HL-60 (cell line): Measurements from ENCODE around the gene BRMS1.
A peak's percentile ranks its signal among the peaks of the same experiment; 100 is the strongest.

ENCODE experiments used
- DNase-seq, 2 experiments: peaks; one replicate each; pipeline ENCODE4 v3.0.0-alpha.2; 2010 to 2020; ENCODE audit warnings: low read depth in 1 of 2, low spot score in 1 of 2
- H3K27ac ChIP-seq: fragments of 250-450 bp; sonication (Bioruptor Pico); replicated peaks from 2 replicates; pipeline ENCODE4 v1.5.1; 2020; ENCODE audit warnings: mild to moderate bottlenecking, moderate library complexity
- H3K27me3 ChIP-seq: fragments of 250-450 bp; sonication (Bioruptor Pico); 2 replicates; pipeline ENCODE4 v1.5.1; 2021; ENCODE audit warnings: mild to moderate bottlenecking, moderate library complexity; ENCODE audit not compliant: insufficient read depth, poor library complexity, severe bottlenecking
- H3K4me3 ChIP-seq: replicated peaks from 2 replicates; pipeline ENCODE4 v1.5.1; 2011; ENCODE audit warnings: mild to moderate bottlenecking, control low read depth, low read length; ENCODE audit not compliant: insufficient read depth
- CTCF ChIP-seq: IDR thresholded peaks from one replicate; pipeline ENCODE4 v1.5.1; 2011; ENCODE audit warnings: low read length, control low read depth, inconsistent platforms; ENCODE audit not compliant: insufficient read depth
- GABPA ChIP-seq: IDR thresholded peaks from 2 replicates; pipeline ENCODE4 v1.6.1; 2012; ENCODE audit warnings: low read depth
- POLR2AphosphoS5 ChIP-seq: IDR thresholded peaks from 2 replicates; pipeline ENCODE4 v1.6.1; 2012; ENCODE audit warnings: low read depth
- SPI1 ChIP-seq: IDR thresholded peaks from 2 replicates; pipeline ENCODE4 v1.6.1; 2012; ENCODE audit warnings: low read depth, mild to moderate bottlenecking, borderline replicate concordance
- TF ChIP-seq, protein P1 (sequence below): IDR thresholded peaks from 2 replicates; pipeline ENCODE4 v1.6.1; 2012; ENCODE audit warnings: low read depth; ENCODE audit not compliant: insufficient replicate concordance

BRMS1 gene

DNA sequence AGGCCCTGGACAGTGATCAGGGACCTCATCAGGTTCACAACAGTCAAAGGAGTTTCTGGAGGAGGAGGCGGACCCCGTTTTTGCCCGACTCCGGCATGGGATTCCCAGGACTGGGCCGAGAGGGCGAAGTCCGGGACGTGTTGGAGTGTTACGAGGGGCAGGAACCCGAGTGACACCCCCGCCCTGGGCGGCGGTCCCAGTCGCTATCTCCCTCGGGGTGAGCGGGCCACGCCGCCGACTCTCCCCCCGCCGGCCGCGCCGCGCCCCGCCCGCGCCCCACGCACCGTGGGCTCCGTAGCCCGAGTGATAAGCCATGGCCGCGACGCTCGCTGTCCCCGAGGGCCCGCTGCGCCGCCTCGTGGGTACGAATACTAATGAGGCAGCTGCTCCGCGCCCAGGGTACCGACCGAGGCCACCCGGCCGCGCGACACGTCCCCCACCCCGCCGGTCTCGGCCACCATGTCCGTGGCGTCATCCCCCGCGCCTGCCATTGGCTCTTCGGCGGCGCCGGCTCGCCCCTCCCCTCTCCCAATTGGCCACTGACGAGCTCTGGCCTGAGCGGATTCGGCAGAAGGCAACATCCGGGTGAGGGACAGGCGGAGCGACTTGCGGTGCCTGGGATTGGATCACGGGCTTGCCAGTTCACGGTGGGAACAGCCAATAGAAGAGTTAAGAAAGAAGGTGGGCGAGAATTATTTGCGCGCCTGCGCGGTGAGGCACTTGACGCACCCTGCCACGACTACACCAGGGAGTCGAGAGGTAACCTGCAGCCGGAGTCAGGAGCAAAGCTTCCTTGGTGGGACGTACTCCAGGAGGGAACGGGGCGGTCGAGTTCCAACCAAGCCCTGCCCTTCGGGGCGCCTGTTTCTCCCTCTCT is 56.0 kb downstream of the BRMS1 start, which contains the start of gene YIF1A:
YIF1A (minus strand) TSS at position 473 of the 877 bp plus-strand sequence; CDS start at position 315, 158 bp downstream.
- peak within 1 kb of the TSS; percentile 90 for H3K4me3 ChIP-seq
- peaks cover 17% of the 10 kb centered on the region for H3K27me3 ChIP-seq
- TF ChIP-seq CTCF (no peak), SPI1 (no peak), POLR2AphosphoS5 (peak; percentile 81), GABPA (peak; percentile 73; the same call in 1 of the 2 replicates)
- TF ChIP-seq, protein P1, sequence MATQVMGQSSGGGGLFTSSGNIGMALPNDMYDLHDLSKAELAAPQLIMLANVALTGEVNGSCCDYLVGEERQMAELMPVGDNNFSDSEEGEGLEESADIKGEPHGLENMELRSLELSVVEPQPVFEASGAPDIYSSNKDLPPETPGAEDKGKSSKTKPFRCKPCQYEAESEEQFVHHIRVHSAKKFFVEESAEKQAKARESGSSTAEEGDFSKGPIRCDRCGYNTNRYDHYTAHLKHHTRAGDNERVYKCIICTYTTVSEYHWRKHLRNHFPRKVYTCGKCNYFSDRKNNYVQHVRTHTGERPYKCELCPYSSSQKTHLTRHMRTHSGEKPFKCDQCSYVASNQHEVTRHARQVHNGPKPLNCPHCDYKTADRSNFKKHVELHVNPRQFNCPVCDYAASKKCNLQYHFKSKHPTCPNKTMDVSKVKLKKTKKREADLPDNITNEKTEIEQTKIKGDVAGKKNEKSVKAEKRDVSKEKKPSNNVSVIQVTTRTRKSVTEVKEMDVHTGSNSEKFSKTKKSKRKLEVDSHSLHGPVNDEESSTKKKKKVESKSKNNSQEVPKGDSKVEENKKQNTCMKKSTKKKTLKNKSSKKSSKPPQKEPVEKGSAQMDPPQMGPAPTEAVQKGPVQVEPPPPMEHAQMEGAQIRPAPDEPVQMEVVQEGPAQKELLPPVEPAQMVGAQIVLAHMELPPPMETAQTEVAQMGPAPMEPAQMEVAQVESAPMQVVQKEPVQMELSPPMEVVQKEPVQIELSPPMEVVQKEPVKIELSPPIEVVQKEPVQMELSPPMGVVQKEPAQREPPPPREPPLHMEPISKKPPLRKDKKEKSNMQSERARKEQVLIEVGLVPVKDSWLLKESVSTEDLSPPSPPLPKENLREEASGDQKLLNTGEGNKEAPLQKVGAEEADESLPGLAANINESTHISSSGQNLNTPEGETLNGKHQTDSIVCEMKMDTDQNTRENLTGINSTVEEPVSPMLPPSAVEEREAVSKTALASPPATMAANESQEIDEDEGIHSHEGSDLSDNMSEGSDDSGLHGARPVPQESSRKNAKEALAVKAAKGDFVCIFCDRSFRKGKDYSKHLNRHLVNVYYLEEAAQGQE: no peak
- peak within 1 kb of the TSS; percentile 60 for H3K27ac ChIP-seq
- DNase-seq: peak; percentile 99 to 100

GRCh38 chr11:66287889-66288670 is 56.8 kb downstream of the BRMS1 start:
- Histone ChIP-seq H3K27ac (peak overlapping the region; percentile 60), H3K27me3 (peaks cover 17% of the 10 kb centered on the region), H3K4me3 (peak overlapping the region; percentile 90)
- peak in 1 of 2 experiments; percentile 12 for DNase-seq
- TF ChIP-seq GABPA (no peak), POLR2AphosphoS5 (0 out of 2 replicates have a peak, but pooled peaks have one; percentile 14)
